Activated T-cell treated with anti-CD3 and anti-CD28 coated beads, Interleukin-2, amount 50 U/mL, for 4 hours (primary cell): ENCODE measurements around the gene DGCR6L. TPM values are rescaled to one million over a fixed set of nuclear protein-coding genes. Genes with fewer than 3 reads are reported as not detected.

Experiments used
- ATAC-seq, 2 donors: fragments of 200-7000 bp; cut with Tn5 transposase; one replicate each; pipeline ENCODE4 v1.10.0; 2021
- DNase-seq: peaks from one replicate; pipeline ENCODE4 v3.0.0-alpha.2; 2020
- H3K27me3 Mint-ChIP-seq: one replicate; pipeline ENCODE4 v1.8.0; 2021; ENCODE audit warnings: low read depth, mixed read lengths
- H3K36me3 Mint-ChIP-seq: one replicate; pipeline ENCODE4 v1.8.0; 2022; ENCODE audit warnings: mixed read lengths; ENCODE audit not compliant: insufficient read depth
- H3K4me1 Mint-ChIP-seq: one replicate; pipeline ENCODE4 v1.8.0; 2021; ENCODE audit warnings: low read depth, mixed read lengths
- H3K4me3 Mint-ChIP-seq: one replicate; pipeline ENCODE4 v1.8.0; 2021; ENCODE audit warnings: mild to moderate bottlenecking, moderate library complexity, mixed read lengths
- H3K9me3 Mint-ChIP-seq: one replicate; pipeline ENCODE4 v1.8.0; 2021; ENCODE audit warnings: mixed read lengths
- total RNA-seq, 3 donors: library from RNA; stranded (reverse); gene quantifications; one replicate each; pipeline ENCODE4 v1.2.1, GENCODE V29; 2021

DGCR6L gene
- total RNA-seq, 3 donors from 2014 or later = 30.3 to 38.1 (median 33.2) TPM

DNA sequence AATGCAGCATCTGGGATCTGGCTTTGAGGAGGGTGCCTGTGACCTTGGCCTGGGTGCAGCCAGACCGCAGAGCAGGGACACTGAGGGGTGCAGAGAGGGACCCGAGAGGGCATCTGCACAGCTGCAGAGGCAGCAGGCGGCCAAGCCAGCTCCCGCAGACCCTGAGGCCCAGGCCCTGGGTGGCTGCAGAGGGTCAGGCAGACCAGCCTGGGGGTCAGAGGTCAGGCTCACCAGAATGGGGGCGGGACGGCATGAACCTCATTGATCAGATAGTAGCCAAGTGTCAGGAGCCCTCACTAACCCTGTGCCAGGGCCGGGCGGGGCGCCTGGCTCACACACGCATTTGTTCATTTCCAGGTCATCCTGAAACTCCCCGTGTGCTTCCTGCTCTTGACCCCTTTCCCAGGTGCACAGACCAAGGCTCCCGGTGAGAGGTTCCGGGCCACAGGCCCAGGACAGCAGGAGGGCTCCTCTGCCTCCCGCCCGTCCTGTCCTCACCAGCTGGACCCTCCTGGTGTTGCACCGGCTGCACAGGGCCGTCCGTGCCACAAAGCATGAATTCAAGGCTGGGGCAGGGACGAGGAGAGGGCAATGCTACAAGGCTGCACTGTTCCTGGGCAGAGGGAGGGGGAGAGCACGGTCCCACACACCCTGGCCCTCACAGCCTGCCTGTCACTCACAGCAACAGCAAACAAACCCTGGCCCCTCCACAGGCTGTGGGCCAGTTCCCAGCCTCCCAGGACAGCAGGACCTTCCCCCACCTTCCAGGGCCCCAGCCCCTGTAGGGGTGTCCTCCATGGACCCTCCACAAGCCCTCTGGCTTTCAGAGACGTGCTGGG lies 55.0 kb downstream of the DGCR6L start:
- Mint-ChIP-seq H3K4me1 (peaks cover 5% of the 10 kb centered on the region), H3K4me3 (no peak overlapping the region), H3K9me3 (no peaks in the 10 kb centered on the region), H3K36me3 (no peaks in the 10 kb centered on the region), H3K27me3 (no peaks in the 10 kb centered on the region)
- ATAC-seq (no peak), DNase-seq (no peak)

Other genes with a start within 250 kb of the DGCR6L start
- 10 to 100 TPM; 56.2 to 65.3 (median 60.9) TPM for gene DGCR8, start 239.8 kb downstream of the DGCR6L start, total RNA-seq
- 100 to 1,000 TPM; 453 to 533 (median 503) TPM for gene RANBP1, start 204.0 kb downstream of the DGCR6L start, total RNA-seq
- gene TRMT2A, start 202.8 kb downstream of the DGCR6L start, total RNA-seq = 100 to 1,000 TPM; 143 to 161 (median 146) TPM
- 10 to 100 TPM; 88.2 to 99.5 (median 89.5) TPM for gene ZDHHC8, start 188.3 kb downstream of the DGCR6L start, total RNA-seq
- gene CCDC188, start 169.0 kb downstream of the DGCR6L start, total RNA-seq = not detected
- gene RTN4R, start 51.7 kb downstream of the DGCR6L start, total RNA-seq = 1 to 10 TPM in 2 of 3 donors, under 1 TPM in 1; 0.89 to 1.4 (median 1.0) TPM
- 10 to 100 TPM; 16.4 to 21.1 (median 19.4) TPM for gene ZNF74, start 74.1 kb upstream of the DGCR6L start, total RNA-seq
- gene SCARF2, start 117.8 kb upstream of the DGCR6L start, total RNA-seq = under 1 TPM; 0.24 to 0.46 (median 0.37) TPM
- gene KLHL22, start 175.7 kb upstream of the DGCR6L start, total RNA-seq = 1 to 10 TPM; 4.6 to 5.8 (median 5.7) TPM
- 10 to 100 TPM; 83.2 to 90.5 (median 84.0) TPM for gene MED15, start 187.6 kb upstream of the DGCR6L start, total RNA-seq